Progenitor cell of endocrine pancreas (in vitro differentiated cells): Measurements from ENCODE around the gene BRD3OS. TPM values are rescaled to one million over a fixed set of nuclear protein-coding genes. Genes with fewer than 3 reads are reported as not detected.
A peak's percentile ranks its signal among the peaks of the same experiment; 100 is the strongest.

Experiments used
- DNase-seq: peaks from one replicate; pipeline ENCODE4 v3.0.0; 2021; ENCODE audit warnings: low spot score; ENCODE audit not compliant: unreplicated experiment
- H3K27ac Mint-ChIP-seq: 2 replicates; pipeline ENCODE4 v1.8.0; 2021; ENCODE audit warnings: mild to moderate bottlenecking, moderate library complexity, mixed read lengths
- H3K27me3 Mint-ChIP-seq: 2 replicates; pipeline ENCODE4 v1.8.0; 2021; ENCODE audit warnings: mixed read lengths
- H3K36me3 Mint-ChIP-seq: 2 replicates; pipeline ENCODE4 v1.8.0; 2022; ENCODE audit warnings: mixed read lengths; ENCODE audit not compliant: insufficient read depth
- H3K4me1 Mint-ChIP-seq: 2 replicates; pipeline ENCODE4 v1.8.0; 2021; ENCODE audit warnings: low read depth, mixed read lengths
- H3K4me3 Mint-ChIP-seq: 2 replicates; pipeline ENCODE4 v1.8.0; 2021; ENCODE audit warnings: low read depth, mild to moderate bottlenecking, moderate library complexity, mixed read lengths
- H3K9me3 Mint-ChIP-seq: 2 replicates; pipeline ENCODE4 v1.8.0; 2021; ENCODE audit warnings: low read depth, mixed read lengths
- CTCF ChIP-seq: fragments of 200-600 bp; sonication (generic); IDR thresholded peaks from one replicate; pipeline ENCODE4 v1.5.0; 2021; ENCODE audit warnings: antibody characterized with exemption, mild to moderate bottlenecking; ENCODE audit not compliant: unreplicated experiment
- total RNA-seq: library from RNA; stranded (reverse); gene quantifications from 2 replicates; pipeline ENCODE4 v1.2.1, GENCODE V29; 2021

BRD3OS gene
- total RNA-seq, 1 donor from 2014 or later: 28.0 TPM

GRCh38 chr9:134052491-134052890, 27.2 kb downstream of the BRD3OS start:
- no peak for DNase-seq
- no peak for TF ChIP-seq CTCF
- peaks cover 6% of the 10 kb centered on the region for H3K36me3 Mint-ChIP-seq
- no peak overlapping the region for H3K27ac Mint-ChIP-seq
- H3K9me3 Mint-ChIP-seq: no peaks in the 10 kb centered on the region
- peaks cover 7% of the 10 kb centered on the region for H3K4me1 Mint-ChIP-seq
- no peaks in the 10 kb centered on the region for H3K27me3 Mint-ChIP-seq
- no peak overlapping the region for H3K4me3 Mint-ChIP-seq

- TF ChIP-seq CTCF: no peak
- H3K36me3 Mint-ChIP-seq: peaks cover 6% of the 10 kb centered on the region
- H3K27ac Mint-ChIP-seq: peak overlapping the region; percentile 71
These were observed 27.7 kb downstream of the BRD3OS start for GRCh38 chr9:134052941-134053340.

GRCh38 chr9:134053401-134053871, 28.2 kb downstream of the BRD3OS start:
- Mint-ChIP-seq H3K36me3 (peaks cover 6% of the 10 kb centered on the region), H3K4me1 (peaks cover 12% of the 10 kb centered on the region), H3K4me3 (no peak overlapping the region), H3K27ac (no peak overlapping the region), H3K9me3 (no peaks in the 10 kb centered on the region), H3K27me3 (no peaks in the 10 kb centered on the region)
- no peak for DNase-seq
- TF ChIP-seq CTCF: no peak

More at GRCh38 chr9:134052941-134053340, 27.7 kb downstream of the BRD3OS start:
- H3K27me3 Mint-ChIP-seq: no peaks in the 10 kb centered on the region
- H3K9me3 Mint-ChIP-seq: no peaks in the 10 kb centered on the region
- peaks cover 7% of the 10 kb centered on the region for H3K4me1 Mint-ChIP-seq
- H3K4me3 Mint-ChIP-seq: no peak overlapping the region
- no peak for DNase-seq

GRCh38 chr9:134053941-134054761, 28.9 kb downstream of the BRD3OS start:
- peaks cover 6% of the 10 kb centered on the region for H3K36me3 Mint-ChIP-seq
- no peak overlapping the region for H3K27ac Mint-ChIP-seq
- no peak for DNase-seq
- no peaks in the 10 kb centered on the region for H3K9me3 Mint-ChIP-seq
- H3K4me1 Mint-ChIP-seq: peaks cover 18% of the 10 kb centered on the region
- no peak overlapping the region for H3K4me3 Mint-ChIP-seq
- no peak for TF ChIP-seq CTCF
- H3K27me3 Mint-ChIP-seq: no peaks in the 10 kb centered on the region

GRCh38 chr9:134054891-134055811, 29.9 kb downstream of the BRD3OS start:
- no peaks in the 10 kb centered on the region for H3K9me3 Mint-ChIP-seq
- H3K27ac Mint-ChIP-seq: no peak overlapping the region
- no peaks in the 10 kb centered on the region for H3K27me3 Mint-ChIP-seq
- no peak for DNase-seq
- peaks cover 18% of the 10 kb centered on the region for H3K4me1 Mint-ChIP-seq
- no peak for TF ChIP-seq CTCF
- no peak overlapping the region for H3K4me3 Mint-ChIP-seq
- H3K36me3 Mint-ChIP-seq: peaks cover 6% of the 10 kb centered on the region
